Calu3 (cell line): Measurements from ENCODE around the gene COL6A2. TPM values are rescaled to one million over a fixed set of nuclear protein-coding genes. Genes with fewer than 3 reads are reported as not detected.

ENCODE experiments used
- BruUV-seq: library from RNA; stranded (reverse); fragments of 400-500 nt; replicated peaks from 2 replicates; lab custom pipeline; 2021; lab: Mats Ljungman, UMichigan
- CTCF ChIA-PET: fragments of 300-600 bp; sonication (Branson Sonifier 250); formaldehyde crosslinking; loops from one replicate; lab custom pipeline; 2022; ENCODE audit warnings: antibody characterized with exemption; lab: Charles Lee
- DNase-seq: peaks from one replicate; pipeline ENCODE4 v3.0.0; 2022
- H3K27ac Mint-ChIP-seq: one replicate; pipeline ENCODE4 v1.8.0; 2022; ENCODE audit warnings: mixed read lengths; ENCODE audit not compliant: unreplicated experiment
- H3K27me3 Mint-ChIP-seq: one replicate; pipeline ENCODE4 v1.8.0; 2022; ENCODE audit warnings: mixed read lengths; ENCODE audit not compliant: unreplicated experiment
- H3K36me3 Mint-ChIP-seq: one replicate; pipeline ENCODE4 v1.8.0; 2022; ENCODE audit warnings: mild to moderate bottlenecking, moderate library complexity, mixed read lengths; ENCODE audit not compliant: insufficient read depth, unreplicated experiment
- H3K4me1 Mint-ChIP-seq: one replicate; pipeline ENCODE4 v1.8.0; 2022; ENCODE audit warnings: mild to moderate bottlenecking, low read depth, mixed read lengths; ENCODE audit not compliant: unreplicated experiment
- H3K4me3 Mint-ChIP-seq: one replicate; pipeline ENCODE4 v1.8.0; 2022; ENCODE audit warnings: mild to moderate bottlenecking, low read depth, moderate library complexity, mixed read lengths; ENCODE audit not compliant: unreplicated experiment
- H3K9me3 Mint-ChIP-seq: one replicate; pipeline ENCODE4 v1.8.0; 2022; ENCODE audit warnings: low read depth, mixed read lengths; ENCODE audit not compliant: unreplicated experiment
- CTCF ChIP-seq: fragments of 200-600 bp; IDR thresholded peaks from one replicate; pipeline ENCODE4 v1.8.0; 2022; ENCODE audit warnings: antibody characterized with exemption; ENCODE audit not compliant: unreplicated experiment
- intact Hi-C: fragments of 100-400 bp; cut with micrococcal nuclease; formaldehyde crosslinking; loops from one replicate; pipeline ENCODE4 v1.10.0; 2022; ENCODE audit not compliant: unreplicated experiment
- total RNA-seq: library from RNA; stranded (reverse); gene quantifications from 2 replicates; pipeline ENCODE4 v1.2.3, GENCODE V29; 2022

The COL6A2 gene
- total RNA-seq, 1 experiment from 2014 or later = 3.4 TPM

GRCh38 chr21:46098303-46099141, 610 bp downstream of the COL6A2 start:
- no peak overlapping the region for H3K27ac Mint-ChIP-seq
- H3K4me1 Mint-ChIP-seq = no peaks in the 10 kb centered on the region
- H3K36me3 Mint-ChIP-seq = no peaks in the 10 kb centered on the region
- H3K4me3 Mint-ChIP-seq = no peak overlapping the region
- CTCF ChIA-PET = interaction anchor here (0.7 kb wide), 1 partner anchor 9 kb away, joined by 6 read pairs; no protein-coding TSS in a partner anchor
- DNase-seq = no peak
- intact Hi-C loops = no loop called here
- no peak for TF ChIP-seq CTCF
- H3K9me3 Mint-ChIP-seq = peaks cover 2% of the 10 kb centered on the region
- H3K27me3 Mint-ChIP-seq = peaks cover 29% of the 10 kb centered on the region
- BruUV-seq = no TSS peak

GRCh38 chr21:46099476-46099875, 1.6 kb downstream of the COL6A2 start:
- CTCF ChIA-PET = interaction anchor here (0.7 kb wide), 1 partner anchor 9 kb away, joined by 6 read pairs; no protein-coding TSS in a partner anchor

GRCh38 chr21:46100020-46100419, 2.1 kb downstream of the COL6A2 start:
- Mint-ChIP-seq H3K4me3 (no peak overlapping the region), H3K27me3 (peaks cover 29% of the 10 kb centered on the region), H3K4me1 (no peaks in the 10 kb centered on the region), H3K9me3 (peaks cover 4% of the 10 kb centered on the region), H3K36me3 (no peaks in the 10 kb centered on the region), H3K27ac (no peak overlapping the region)
- BruUV-seq = no TSS peak
- CTCF ChIA-PET = no interaction called here
- no peak for TF ChIP-seq CTCF
- no peak for DNase-seq
- intact Hi-C loops = loop anchor here (5.0 kb wide), 1 partner anchor 128 kb away; no protein-coding TSS in a partner anchor

More at GRCh38 chr21:46099476-46099875, 1.6 kb downstream of the COL6A2 start:
- Mint-ChIP-seq H3K4me1 (no peaks in the 10 kb centered on the region), H3K27me3 (peaks cover 29% of the 10 kb centered on the region), H3K27ac (no peak overlapping the region), H3K4me3 (no peak overlapping the region), H3K9me3 (peaks cover 4% of the 10 kb centered on the region), H3K36me3 (no peaks in the 10 kb centered on the region)
- TF ChIP-seq CTCF = no peak
- BruUV-seq = no TSS peak
- intact Hi-C loops = no loop called here
- no peak for DNase-seq

- no peak for TF ChIP-seq CTCF
- no peaks in the 10 kb centered on the region for H3K36me3 Mint-ChIP-seq
- peaks cover 29% of the 10 kb centered on the region for H3K27me3 Mint-ChIP-seq
- no TSS peak for BruUV-seq
- CTCF ChIA-PET = no interaction called here
- peaks cover 4% of the 10 kb centered on the region for H3K9me3 Mint-ChIP-seq
- no peak for DNase-seq
- no peak overlapping the region for H3K27ac Mint-ChIP-seq
- H3K4me1 Mint-ChIP-seq = no peaks in the 10 kb centered on the region
- no peak overlapping the region for H3K4me3 Mint-ChIP-seq
- intact Hi-C loops = loop anchor here (5.0 kb wide), 1 partner anchor 128 kb away; no protein-coding TSS in a partner anchor
Observed at GRCh38 chr21:46100426-46100825, 2.5 kb downstream of the COL6A2 start.
